ENCODE results near the gene REPIN1. TPM values are rescaled to one million over a fixed set of nuclear protein-coding genes. Genes with fewer than 3 reads are reported as not detected.

The REPIN1 gene
- total and polyA plus RNA-seq, 10 donors: 47.9 to 126 (median 111) TPM

- Histone ChIP-seq H3K4me1 (peaks cover 0 to 53% (median 27%) of the 10 kb centered on the region in 6 donors), H3K4me3 (no peak overlapping the region), H3K27ac (no peak overlapping the region), H3K27me3 (replicated peaks in 1 of 7) (peaks cover 0 to 31% (median 18%) of the 10 kb centered on the region in 7 donors), H3K36me3 (peaks cover 0 to 36% (median 14%) of the 10 kb centered on the region in 6 donors), H3K9me3 (no peaks in the 10 kb centered on the region)
- TF ChIP-seq CTCF (IDR thresholded peaks at IDR 0.05 in 8 of 11, conservative IDR thresholded peaks at IDR 0.05 in 3 of 11) (no peak), POLR2AphosphoS5 (IDR thresholded peaks at IDR 0.05) (no peak), POLR2A (IDR thresholded peaks at IDR 0.05) (no peak)
- DNase-seq: no peak
- WGBS, 5 donors: 78 to 92% (median 83%) methylated on average over 6 of the region's 6 CpGs
- intact Hi-C loops (cut with DNase I; ENCODE audit: low total_unique reads): no loop called here
Measured at GRCh38 chr7:150337659-150338081, 31.0 kb upstream of the REPIN1 start.

GRCh38 chr7:150338166-150338829 lies 30.3 kb upstream of the REPIN1 start:
- Histone ChIP-seq H3K27me3 (replicated peaks in 1 of 7) (peaks cover 0 to 32% (median 18%) of the 10 kb centered on the region in 7 donors), H3K36me3 (peaks cover 0 to 31% (median 14%) of the 10 kb centered on the region in 6 donors), H3K27ac (peak overlapping the region in 2 of 8 donors; percentile 14 to 18), H3K4me1 (peaks cover 0 to 53% (median 27%) of the 10 kb centered on the region in 6 donors), H3K4me3 (no peak overlapping the region), H3K9me3 (peaks cover 0 to under 1% (median 0%) of the 10 kb centered on the region in 8 donors)
- WGBS, 5 donors: 54 to 86% (median 74%) methylated on average over 8 to 11 of the region's 11 CpGs
- TF ChIP-seq POLR2A (IDR thresholded peaks at IDR 0.05): no peak
- peak in 1 of 3 donors; percentile 10 for TF ChIP-seq POLR2AphosphoS5 (IDR thresholded peaks at IDR 0.05)
- intact Hi-C loops (cut with DNase I; ENCODE audit: low total_unique reads): no loop called here
- DNase-seq: no peak

- Histone ChIP-seq H3K27me3 (replicated peaks in 1 of 7) (peaks cover 0 to 32% (median 18%) of the 10 kb centered on the region in 7 donors), H3K27ac (peak overlapping the region in 4 of 8 donors; percentile 1 to 82 (median 41)), H3K9me3 (peaks cover 0 to 11% (median 7%) of the 10 kb centered on the region in 8 donors), H3K4me3 (peak overlapping the region in 5 of 8 donors; percentile 16 to 62 (median 40)), H3K36me3 (peaks cover 0 to 23% (median 13%) of the 10 kb centered on the region in 6 donors), H3K4me1 (peaks cover 0 to 53% (median 27%) of the 10 kb centered on the region in 6 donors)
- intact Hi-C loops (cut with DNase I; ENCODE audit: low total_unique reads): no loop called here
- whole genome bisulfite sequencing, 5 donors: 44 to 54% (median 47%) methylated on average over 6 to 9 of the region's 9 CpGs
- DNase-seq: no peak
- TF ChIP-seq POLR2A (IDR thresholded peaks at IDR 0.05): no peak
- no peak for TF ChIP-seq CTCF (IDR thresholded peaks at IDR 0.05 in 8 of 11, conservative IDR thresholded peaks at IDR 0.05 in 3 of 11)
- TF ChIP-seq POLR2AphosphoS5 (IDR thresholded peaks at IDR 0.05): no peak
Measured at GRCh38 chr7:150339409-150339809, 29.2 kb upstream of the REPIN1 start.

GRCh38 chr7:150340024-150340749 lies 28.4 kb upstream of the REPIN1 start:
- Histone ChIP-seq H3K27me3 (replicated peaks in 1 of 7) (peaks cover 0 to 32% (median 18%) of the 10 kb centered on the region in 7 donors), H3K4me1 (peaks cover 0 to 49% (median 27%) of the 10 kb centered on the region in 6 donors), H3K9me3 (peaks cover 0 to 19% (median 11%) of the 10 kb centered on the region in 8 donors), H3K27ac (peak overlapping the region; percentile 1 to 82 (median 76)), H3K4me3 (peak overlapping the region in 6 of 8 donors; percentile 16 to 62 (median 38)), H3K36me3 (peaks cover 0 to 23% (median 13%) of the 10 kb centered on the region in 6 donors)
- no peak for DNase-seq
- WGBS, 5 donors: 31 to 81% (median 34%) methylated on average over 10 to 39 of the region's 39 CpGs
- intact Hi-C loops (cut with DNase I; ENCODE audit: low total_unique reads): no loop called here
- no peak for TF ChIP-seq POLR2A (IDR thresholded peaks at IDR 0.05)
- TF ChIP-seq POLR2AphosphoS5 (IDR thresholded peaks at IDR 0.05): peak; percentile 26 to 65 (median 63)

Data from spleen (tissue), 11 donors.